Renal cortical epithelial cell (primary cell): ENCODE measurements around the gene NKAIN4. TPM values are rescaled to one million over a fixed set of nuclear protein-coding genes. Genes with fewer than 3 reads are reported as not detected.

Experiments used
- DNase-seq: peaks from one replicate; pipeline ENCODE4 v3.0.0-alpha.2; 2011; ENCODE audit warnings: low read depth
- total RNA-seq: library from RNA; depleted of rRNA; stranded (reverse); fragments of >200 nt; gene quantifications from 2 replicates; pipeline ENCODE4 v1.2.3, GENCODE V29; 2014

The NKAIN4 gene
- total RNA-seq, 1 donor from 2014 or later, result 7.5 TPM

GRCh38 chr20:63274381-63275228 lies 20.3 kb upstream of the NKAIN4 start:
- DNase-seq, result peak; percentile 6

DNA sequence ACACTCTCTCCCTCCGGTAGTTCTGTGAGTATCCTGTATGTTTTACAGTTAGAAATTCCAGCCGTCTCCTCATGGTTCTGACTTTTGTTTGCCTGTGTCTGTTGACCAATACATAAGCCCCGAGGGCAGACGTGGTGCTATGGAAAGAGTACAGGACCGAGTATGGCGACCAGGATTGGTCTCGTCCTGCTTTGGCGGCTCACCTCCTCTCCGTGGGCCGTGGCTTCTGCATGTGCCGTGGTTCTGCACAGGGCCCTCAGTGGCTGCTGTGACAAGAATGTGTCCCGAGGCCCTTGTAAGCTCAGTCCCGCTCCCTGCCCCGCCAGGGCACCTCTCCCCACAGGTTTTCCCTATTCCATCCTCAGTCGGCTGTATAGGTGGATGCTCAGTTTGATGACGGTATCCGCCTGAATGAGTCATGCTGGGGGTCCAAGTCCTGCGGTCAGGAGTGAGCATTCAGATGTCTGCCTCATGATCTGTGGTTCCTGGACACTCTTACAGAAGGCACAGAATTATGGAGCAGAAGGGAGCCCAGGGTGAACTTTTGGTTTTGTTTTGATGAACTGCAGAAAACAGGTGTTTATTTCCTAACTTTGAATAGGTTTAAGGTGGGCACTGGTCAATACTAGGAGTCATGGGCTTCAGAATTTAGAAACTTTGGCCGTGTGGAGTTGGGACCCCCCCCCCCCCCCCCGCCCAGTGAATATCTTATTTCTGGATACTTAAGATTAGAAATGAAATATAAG lies 19.5 kb upstream of the NKAIN4 start:
- peak; percentile 79 for DNase-seq

DNA sequence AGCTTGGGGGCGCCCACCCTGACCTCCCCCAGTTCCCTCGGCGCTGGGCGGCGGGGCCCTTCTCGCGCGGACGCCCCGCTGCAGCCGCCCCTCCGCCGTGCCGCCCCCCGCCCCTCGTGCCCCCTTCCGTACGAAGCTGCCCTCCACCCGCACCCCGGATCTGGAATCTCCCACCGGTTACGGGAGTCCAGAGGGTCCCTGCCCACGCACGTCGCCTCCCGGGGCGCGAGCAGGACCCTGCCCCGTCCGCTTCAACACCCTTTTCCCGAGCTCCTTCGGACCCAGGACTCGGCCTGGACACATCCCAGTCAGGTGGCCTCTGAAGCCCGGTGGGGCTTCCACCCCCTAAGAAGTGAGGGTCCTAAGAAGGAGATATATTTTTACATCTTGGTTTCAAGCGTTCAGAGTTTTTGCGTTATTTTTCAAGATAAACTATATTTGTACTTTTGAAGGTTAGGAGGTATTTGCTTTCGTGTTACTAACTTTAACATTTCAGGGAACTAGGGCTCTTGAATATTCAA lies 18.9 kb upstream of the NKAIN4 start:
- no peak for DNase-seq

DNA sequence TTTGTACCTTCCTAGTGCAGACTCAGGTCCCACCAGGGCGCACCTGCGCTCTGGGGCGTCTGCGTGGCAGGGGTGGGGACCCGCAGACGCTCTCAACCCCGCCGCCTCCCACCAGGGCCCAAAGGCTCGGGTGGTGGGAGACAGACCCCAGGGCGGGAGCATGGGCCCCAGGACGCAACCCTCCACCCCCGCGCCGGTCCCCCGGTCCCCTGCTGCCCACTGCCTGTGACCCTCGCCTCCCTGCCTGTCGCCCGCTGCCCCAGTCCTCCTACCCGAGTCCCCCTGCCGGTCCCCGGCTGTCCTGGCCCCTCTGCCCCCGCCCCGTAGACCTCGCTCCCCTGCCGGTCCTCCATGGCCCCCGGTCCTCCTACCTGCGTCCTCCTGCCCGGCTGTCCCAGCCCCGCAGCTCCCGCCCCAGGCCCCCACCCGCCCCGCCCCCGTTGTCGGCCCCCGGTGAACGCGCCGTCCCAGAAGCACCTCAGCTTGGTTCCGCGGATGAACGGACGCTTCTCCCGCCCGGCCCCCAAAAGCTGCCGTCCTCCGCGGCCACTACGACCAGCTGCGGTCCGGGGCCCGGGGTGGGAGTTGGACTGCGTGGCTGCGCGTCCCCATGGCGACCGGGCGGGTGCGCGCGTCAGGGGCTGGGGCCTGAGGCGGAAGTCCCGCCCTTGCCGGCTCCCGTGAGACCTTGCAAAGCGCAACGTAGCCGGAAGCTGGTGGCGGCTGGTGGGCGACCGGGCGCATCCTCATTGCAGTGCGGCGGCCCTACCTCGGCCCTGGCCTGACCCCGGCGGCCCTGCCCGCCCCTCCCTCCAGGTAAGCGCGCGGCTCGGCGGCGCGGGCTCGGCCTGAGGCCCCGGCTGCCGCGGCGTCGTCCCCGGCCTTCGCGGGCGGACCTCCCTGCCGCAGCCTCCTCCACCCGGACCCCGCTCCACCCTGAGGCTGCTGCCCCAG lies 18.1 kb upstream of the NKAIN4 start, which contains the start of gene ARFGAP1:
Gene ARFGAP1, plus strand, starts transcription at position 709 of the 954 bp plus-strand sequence. CDS start 2,768 bp downstream, outside the sequence.
- DNase-seq, result peak; percentile 69

DNA sequence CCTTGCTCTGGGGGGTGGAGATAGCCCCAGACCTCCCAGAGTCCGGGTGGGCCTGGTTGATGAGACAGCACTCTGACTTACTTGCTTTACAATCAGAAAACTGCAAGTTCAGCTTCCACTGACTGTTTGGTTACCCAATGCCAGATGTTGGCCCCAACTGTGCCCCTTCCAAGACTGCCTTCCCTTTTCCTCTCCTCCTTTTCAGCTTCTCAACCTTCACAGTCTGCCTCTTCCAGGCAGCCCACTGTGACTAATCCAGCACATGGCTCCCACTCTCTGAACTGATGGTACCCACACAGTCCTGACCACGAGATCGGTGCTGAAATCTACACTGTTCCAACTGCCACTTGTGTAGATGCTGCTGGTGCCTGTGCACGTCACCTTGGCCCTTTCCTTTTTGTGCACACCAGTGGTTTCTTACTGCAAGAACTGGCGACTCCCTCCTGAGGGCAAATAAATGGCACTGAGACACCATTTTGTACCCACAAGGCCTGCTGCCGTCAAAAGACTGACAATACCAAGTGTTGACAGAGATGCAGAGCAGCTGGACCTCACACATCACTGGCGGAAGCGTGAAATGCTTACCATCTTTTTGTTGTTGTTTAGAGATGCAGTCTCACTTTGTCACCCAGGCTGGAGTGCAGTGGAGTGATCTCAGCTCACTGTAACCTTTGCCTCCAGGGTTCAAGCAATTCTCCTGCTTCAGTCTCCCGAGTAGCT lies 16.5 kb upstream of the NKAIN4 start:
- DNase-seq, result no peak

DNA sequence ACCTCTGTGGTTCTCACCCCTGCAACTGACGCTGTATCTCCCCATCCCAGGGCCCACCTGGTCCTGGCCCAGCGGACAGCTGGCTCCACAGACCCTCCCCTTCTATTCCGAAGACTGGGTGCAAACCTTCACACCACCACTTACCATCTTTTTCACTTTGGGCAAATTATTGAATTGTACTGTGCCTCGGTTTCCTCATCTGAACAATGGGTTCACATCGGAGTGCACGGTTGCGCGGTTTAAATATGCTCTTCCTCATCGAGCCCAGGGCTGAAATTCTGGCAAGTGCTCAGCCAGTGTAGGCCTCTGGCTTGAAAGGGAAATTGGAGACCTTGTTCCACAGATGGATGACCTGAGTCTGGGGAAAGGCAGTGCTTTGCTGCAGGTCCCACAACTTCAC lies 15.5 kb upstream of the NKAIN4 start:
- DNase-seq, result no peak

- DNase-seq, result peak; percentile 54
Observed at GRCh38 chr20:63268671-63269439, 14.6 kb upstream of the NKAIN4 start.

- DNase-seq, result no peak
Observed at GRCh38 chr20:63268256-63268655, 14.0 kb upstream of the NKAIN4 start.

DNA sequence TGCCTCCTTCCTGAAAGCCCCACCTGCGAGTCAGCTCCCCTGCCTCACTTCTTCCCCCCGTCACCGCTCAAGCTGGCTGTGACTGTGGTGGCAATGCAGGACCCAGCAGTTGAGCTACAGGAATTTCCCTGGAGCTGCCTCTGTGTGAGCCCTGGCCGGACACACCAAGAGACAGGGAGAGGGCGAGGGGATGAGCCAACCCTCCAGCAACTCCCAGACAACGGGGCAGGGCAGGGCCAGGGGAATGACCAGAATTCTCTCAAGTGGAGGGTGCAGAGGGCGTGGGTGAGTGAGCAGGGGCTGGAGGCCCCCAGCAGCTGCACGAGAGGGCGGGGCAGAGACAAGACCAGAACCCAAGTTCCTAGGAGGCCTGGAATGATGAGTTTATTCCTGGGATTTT lies 13.4 kb upstream of the NKAIN4 start:
- no peak for DNase-seq

GRCh38 chr20:63265891-63266515 lies 11.7 kb upstream of the NKAIN4 start:
- no peak for DNase-seq

DNA sequence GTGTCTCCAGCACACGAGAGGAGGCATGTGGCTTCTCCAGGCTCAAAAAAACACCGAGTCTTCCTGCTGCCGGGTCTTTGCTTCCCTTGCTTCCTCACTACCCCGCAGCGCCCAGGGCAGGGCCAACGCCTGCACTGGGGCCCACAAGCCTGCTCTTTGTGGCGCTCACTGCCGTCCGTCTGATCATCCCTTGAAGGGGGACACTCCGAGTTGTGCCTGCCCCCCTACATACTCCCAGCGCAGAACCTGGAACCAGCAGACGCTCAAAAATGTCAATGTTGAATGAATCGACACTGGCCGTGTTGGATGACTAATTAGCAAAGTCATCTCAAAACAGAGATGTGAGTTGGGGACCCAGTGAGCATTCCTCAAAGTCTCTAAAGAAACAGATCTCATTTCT lies 10.3 kb upstream of the NKAIN4 start:
- DNase-seq, result peak; percentile 14

DNA sequence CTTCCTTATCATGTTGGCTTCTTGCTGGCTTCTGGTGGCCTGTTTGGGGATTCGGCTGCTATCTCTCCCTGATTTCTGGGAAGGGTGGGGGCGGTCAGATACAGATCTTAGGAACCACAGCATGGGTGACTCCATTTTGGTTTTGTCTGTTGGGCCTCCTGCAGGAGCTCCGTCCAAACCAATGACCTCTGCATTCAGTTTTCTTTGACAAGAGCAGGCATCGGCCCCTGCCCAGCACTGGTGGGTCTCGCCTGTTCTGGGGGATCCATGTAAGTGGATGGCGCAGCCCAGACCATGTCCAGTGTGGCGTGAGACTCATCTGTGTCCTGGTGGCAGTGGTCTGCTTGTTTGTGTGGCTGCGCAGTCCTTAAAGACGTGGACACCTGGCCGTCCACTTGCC lies 9.7 kb upstream of the NKAIN4 start:
- no peak for DNase-seq

DNA sequence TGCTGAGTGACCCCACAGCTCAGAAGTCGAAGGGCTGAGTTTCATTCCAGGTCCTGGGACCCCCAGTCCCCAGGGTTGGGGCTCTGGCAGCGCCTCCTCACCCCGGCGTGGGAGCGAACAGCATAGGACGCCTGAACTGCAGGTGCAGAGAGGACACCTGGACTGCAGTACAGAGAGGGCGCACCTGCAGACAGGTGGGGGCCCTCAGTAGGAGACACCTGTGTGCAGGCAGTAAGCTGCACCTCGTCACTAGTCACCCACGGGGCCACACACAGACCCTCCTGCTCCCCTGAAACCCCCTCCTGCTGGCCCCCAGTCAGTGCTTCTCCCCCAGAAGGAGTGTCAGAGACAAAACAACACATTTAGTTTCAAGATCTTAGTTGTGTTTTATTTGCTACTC lies 8.6 kb upstream of the NKAIN4 start:
- no peak for DNase-seq

GRCh38 chr20:63261795-63262528 lies 7.7 kb upstream of the NKAIN4 start:
- DNase-seq, result no peak

- DNase-seq, result no peak
Observed at GRCh38 chr20:63261060-63261794, 7.0 kb upstream of the NKAIN4 start.

DNA sequence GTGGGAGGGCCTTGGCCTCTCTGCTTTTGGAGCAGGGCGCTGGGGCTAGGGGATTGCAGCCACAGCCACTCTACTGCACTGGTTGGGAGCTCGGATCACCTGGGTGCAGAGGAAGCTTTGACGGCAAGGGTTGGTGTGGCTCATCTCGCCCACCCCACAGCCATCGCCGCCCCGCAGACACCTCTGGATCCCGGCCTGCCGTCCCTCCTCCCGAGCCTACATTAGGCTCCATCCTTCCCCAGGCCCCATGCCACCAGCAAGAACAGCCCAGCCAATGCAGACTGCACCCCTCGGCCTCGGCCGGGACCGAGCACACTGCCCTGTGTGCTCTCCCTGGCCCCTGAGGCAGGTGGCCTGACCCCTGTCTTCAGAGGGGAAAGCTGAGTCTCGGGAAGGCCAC lies 6.3 kb upstream of the NKAIN4 start:
- no peak for DNase-seq

- no peak for DNase-seq
Observed at GRCh38 chr20:63259734-63260460, 5.6 kb upstream of the NKAIN4 start.

DNA sequence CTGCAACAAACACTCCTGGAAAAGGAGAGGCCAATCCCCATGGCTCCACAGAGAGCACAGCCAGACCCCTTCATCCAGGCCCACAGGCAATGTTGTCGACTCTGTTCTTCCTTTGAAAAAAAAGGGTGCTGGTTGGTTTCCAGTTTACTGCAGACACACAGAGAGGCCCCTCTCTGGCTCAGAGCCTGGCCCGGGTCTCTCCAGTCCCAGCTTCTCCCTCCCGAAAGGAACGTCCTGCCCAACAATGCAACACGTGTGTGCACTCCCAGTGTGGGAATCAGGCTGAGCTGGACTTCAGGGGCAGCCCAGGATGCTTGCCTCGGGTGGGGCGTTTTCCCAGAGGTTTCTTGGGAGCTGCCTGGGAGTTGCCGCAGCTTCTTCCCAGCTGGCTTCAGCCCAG lies 4.5 kb upstream of the NKAIN4 start:
- DNase-seq, result no peak
